Measurements from ENCODE around the gene MIX23. TPM values are rescaled to one million over a fixed set of nuclear protein-coding genes. Genes with fewer than 3 reads are reported as not detected.

The MIX23 gene
- total RNA-seq, 1 experiment from 2014 or later = 75.3 TPM

DNA sequence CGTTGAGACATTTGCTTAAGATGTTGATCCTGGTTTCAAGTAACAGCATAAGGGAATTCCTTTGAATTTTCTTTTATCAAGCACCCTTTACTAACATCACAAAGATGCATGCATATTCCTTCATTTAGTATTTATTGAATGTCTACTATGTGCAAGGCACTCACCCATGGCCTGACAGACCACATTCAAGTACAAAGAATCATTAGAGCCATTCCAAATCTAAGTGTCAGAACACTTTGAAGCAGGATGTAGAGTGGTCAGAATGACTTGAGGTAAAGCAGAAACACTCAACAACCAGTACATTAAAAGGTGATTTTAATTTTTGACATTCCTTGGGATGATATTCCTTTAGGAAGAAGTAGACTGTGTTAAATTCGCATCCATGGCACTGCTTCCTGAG is 38.8 kb upstream of the MIX23 start:
- intact Hi-C loops (cut with micrococcal nuclease; ENCODE audit: unreplicated experiment) = no loop called here
- no peaks in the 10 kb centered on the region for H3K4me1 ChIP-seq (ENCODE audit: insufficient read depth, low read length, poor library complexity, severe bottlenecking)
- H3K9me3 ChIP-seq (ENCODE audit: low read depth, low read length, poor library complexity, severe bottlenecking) = no peaks in the 10 kb centered on the region
- DNase-seq (ENCODE audit: low spot score) = no peak
- no peak overlapping the region for H3K4me3 ChIP-seq (ENCODE audit: low read depth, low read length, poor library complexity, severe bottlenecking)
- H3K36me3 ChIP-seq (ENCODE audit: insufficient read depth, low read length, poor library complexity, severe bottlenecking) = peaks cover 22% of the 10 kb centered on the region
- TF ChIP-seq, protein P1, sequence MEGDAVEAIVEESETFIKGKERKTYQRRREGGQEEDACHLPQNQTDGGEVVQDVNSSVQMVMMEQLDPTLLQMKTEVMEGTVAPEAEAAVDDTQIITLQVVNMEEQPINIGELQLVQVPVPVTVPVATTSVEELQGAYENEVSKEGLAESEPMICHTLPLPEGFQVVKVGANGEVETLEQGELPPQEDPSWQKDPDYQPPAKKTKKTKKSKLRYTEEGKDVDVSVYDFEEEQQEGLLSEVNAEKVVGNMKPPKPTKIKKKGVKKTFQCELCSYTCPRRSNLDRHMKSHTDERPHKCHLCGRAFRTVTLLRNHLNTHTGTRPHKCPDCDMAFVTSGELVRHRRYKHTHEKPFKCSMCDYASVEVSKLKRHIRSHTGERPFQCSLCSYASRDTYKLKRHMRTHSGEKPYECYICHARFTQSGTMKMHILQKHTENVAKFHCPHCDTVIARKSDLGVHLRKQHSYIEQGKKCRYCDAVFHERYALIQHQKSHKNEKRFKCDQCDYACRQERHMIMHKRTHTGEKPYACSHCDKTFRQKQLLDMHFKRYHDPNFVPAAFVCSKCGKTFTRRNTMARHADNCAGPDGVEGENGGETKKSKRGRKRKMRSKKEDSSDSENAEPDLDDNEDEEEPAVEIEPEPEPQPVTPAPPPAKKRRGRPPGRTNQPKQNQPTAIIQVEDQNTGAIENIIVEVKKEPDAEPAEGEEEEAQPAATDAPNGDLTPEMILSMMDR (conservative IDR thresholded peaks at IDR 0.05; ENCODE audit: low read depth, low read length) = no peak
- TF ChIP-seq EZH2 (IDR thresholded peaks at IDR 0.05; ENCODE audit: borderline replicate concordance, low read depth, low read length, poor library complexity, severe bottlenecking) = no peak
- H3K27ac ChIP-seq (ENCODE audit: low read depth, low read length, poor library complexity, severe bottlenecking) = no peak overlapping the region
- BruUV-seq (replicated peaks) = no TSS peak
- H3K27me3 ChIP-seq (replicated peaks; ENCODE audit: insufficient read depth, low read depth, low read length, poor library complexity) = no peaks in the 10 kb centered on the region
- CTCF ChIA-PET = no interaction called here
- POLR2A ChIA-PET (ENCODE audit: low non-redundant PET) = no interaction called here

DNA sequence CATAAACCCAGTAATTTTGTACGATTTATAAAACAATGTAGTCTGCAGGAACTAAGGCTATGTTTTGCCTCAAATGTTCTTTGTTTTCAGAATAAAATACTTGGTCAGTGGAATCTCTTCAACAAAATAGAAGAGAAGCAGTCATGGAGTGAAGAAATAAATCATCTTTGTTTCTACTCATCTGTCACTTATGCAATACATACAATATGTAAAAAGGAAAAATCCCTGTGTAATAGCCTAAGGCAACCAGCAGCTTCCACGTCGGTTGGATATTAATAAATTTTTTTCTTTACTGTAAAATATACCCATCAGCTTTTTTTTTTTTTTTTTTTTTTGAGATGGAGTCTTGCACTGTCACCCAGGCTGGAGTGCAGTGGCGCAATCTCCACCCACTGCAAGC is 38.1 kb upstream of the MIX23 start:
- TF ChIP-seq, protein P1 (conservative IDR thresholded peaks at IDR 0.05; ENCODE audit: low read depth, low read length) = no peak
- TF ChIP-seq EZH2 (IDR thresholded peaks at IDR 0.05; ENCODE audit: borderline replicate concordance, low read depth, low read length, poor library complexity, severe bottlenecking) = no peak
- no peak overlapping the region for H3K27ac ChIP-seq (ENCODE audit: low read depth, low read length, poor library complexity, severe bottlenecking)
- no peaks in the 10 kb centered on the region for H3K27me3 ChIP-seq (replicated peaks; ENCODE audit: insufficient read depth, low read depth, low read length, poor library complexity)
- H3K4me1 ChIP-seq (ENCODE audit: insufficient read depth, low read length, poor library complexity, severe bottlenecking) = no peaks in the 10 kb centered on the region
- H3K4me3 ChIP-seq (ENCODE audit: low read depth, low read length, poor library complexity, severe bottlenecking) = no peak overlapping the region
- peaks cover 15% of the 10 kb centered on the region for H3K36me3 ChIP-seq (ENCODE audit: insufficient read depth, low read length, poor library complexity, severe bottlenecking)
- no TSS peak for BruUV-seq (replicated peaks)
- ChIA-PET CTCF (no interaction called here), POLR2A (ENCODE audit: low non-redundant PET) (interaction anchor here (0.7 kb wide), 1 partner anchor 13 kb away, joined by 12 read pairs; no protein-coding TSS in a partner anchor)
- intact Hi-C loops (cut with micrococcal nuclease; ENCODE audit: unreplicated experiment) = no loop called here
- no peak for DNase-seq (ENCODE audit: low spot score)
- H3K9me3 ChIP-seq (ENCODE audit: low read depth, low read length, poor library complexity, severe bottlenecking) = no peaks in the 10 kb centered on the region

DNA sequence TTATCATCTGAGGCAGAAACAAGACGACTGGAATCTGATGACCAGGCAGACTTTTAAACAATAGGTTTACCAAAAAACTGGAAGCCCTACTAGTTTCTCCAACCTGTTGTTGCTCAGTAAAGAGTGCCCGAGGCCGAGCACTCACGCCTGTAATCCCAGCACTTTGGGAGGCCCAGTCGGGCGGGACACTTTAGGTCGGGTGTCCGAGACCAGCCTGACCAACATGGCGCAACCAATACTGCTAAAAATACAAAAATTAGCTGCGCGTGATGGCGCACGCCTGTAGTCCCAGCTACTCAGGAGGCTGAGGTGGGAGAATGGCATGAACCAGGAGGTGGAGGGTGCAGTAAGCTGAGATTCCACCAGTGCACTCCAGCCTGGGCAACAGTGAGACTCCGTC is 33.9 kb upstream of the MIX23 start:
- ChIA-PET POLR2A (ENCODE audit: low non-redundant PET) (no interaction called here), CTCF (interaction anchor here (1.9 kb wide), 1 partner anchor 24 kb away, joined by 6 read pairs; no protein-coding TSS in a partner anchor)
- peak overlapping the region; percentile 85 for H3K27ac ChIP-seq (ENCODE audit: low read depth, low read length, poor library complexity, severe bottlenecking)
- H3K9me3 ChIP-seq (ENCODE audit: low read depth, low read length, poor library complexity, severe bottlenecking) = no peaks in the 10 kb centered on the region
- no TSS peak for BruUV-seq (replicated peaks)
- peak overlapping the region; percentile 83 for H3K4me3 ChIP-seq (ENCODE audit: low read depth, low read length, poor library complexity, severe bottlenecking)
- H3K36me3 ChIP-seq (ENCODE audit: insufficient read depth, low read length, poor library complexity, severe bottlenecking) = peaks cover 2% of the 10 kb centered on the region
- H3K4me1 ChIP-seq (ENCODE audit: insufficient read depth, low read length, poor library complexity, severe bottlenecking) = peaks cover 8% of the 10 kb centered on the region
- TF ChIP-seq, protein P1 (conservative IDR thresholded peaks at IDR 0.05; ENCODE audit: low read depth, low read length) = no peak
- no peak for TF ChIP-seq EZH2 (IDR thresholded peaks at IDR 0.05; ENCODE audit: borderline replicate concordance, low read depth, low read length, poor library complexity, severe bottlenecking)
- no peak for DNase-seq (ENCODE audit: low spot score)
- intact Hi-C loops (cut with micrococcal nuclease; ENCODE audit: unreplicated experiment) = loop anchor here (10.0 kb wide), 1 partner anchor 872 kb away; the partner anchor contains the start of gene POLQ
- H3K27me3 ChIP-seq (replicated peaks; ENCODE audit: insufficient read depth, low read depth, low read length, poor library complexity) = no peaks in the 10 kb centered on the region
